GM13977 (cell line): ENCODE results near the gene KCNAB1.
"Not testable (repeated sequence)": the region's sequence is repeated elsewhere in the genome, so short reads cannot be mapped to it uniquely, and the experiment has no call there.

Experiments
- DNase-seq: peaks from one replicate; pipeline ENCODE4 v3.0.0; 2012; ENCODE audit warnings: low spot score
- in situ Hi-C: fragments of 300-500 bp; cut with MboI; formaldehyde crosslinking; loops from one replicate; pipeline ENCODE4 v1.12.0; 2022; ENCODE audit warnings: low sequenced_read_pairs, low pct_unique_long_range_greater_than_20kb, mixed read lengths, inconsistent platforms; ENCODE audit not compliant: unreplicated experiment
- TF ChIP-seq, protein P1 (sequence below): IDR thresholded peaks from 2 replicates; pipeline ENCODE4 v1.5.1; 2012; ENCODE audit warnings: mild to moderate bottlenecking, control low read depth; ENCODE audit not compliant: insufficient read depth; ENCODE audit errors: extremely low read depth, missing control alignments

KCNAB1 gene

DNA sequence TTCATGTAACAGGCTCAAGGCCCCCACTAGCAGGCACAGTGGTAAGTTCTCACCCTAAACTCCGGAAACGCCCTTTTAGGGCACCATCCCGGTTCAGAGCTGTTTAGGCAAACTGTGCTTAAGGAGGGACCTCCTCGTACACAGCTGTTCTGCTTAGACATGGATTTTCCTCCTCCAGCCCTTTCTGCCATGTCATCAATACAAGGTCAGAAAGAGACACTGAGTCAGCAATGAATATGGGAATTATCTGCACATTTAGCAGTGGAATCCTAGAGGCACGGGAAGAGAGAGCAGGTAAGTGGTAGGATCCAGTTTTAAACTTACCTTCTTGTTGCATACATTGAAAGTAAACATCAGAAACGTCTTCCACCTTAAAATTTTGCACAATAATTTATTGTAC is 107.3 kb downstream of the KCNAB1 start:
- in situ Hi-C loops = no loop called here
- DNase-seq = no peak
- TF ChIP-seq, protein P1, sequence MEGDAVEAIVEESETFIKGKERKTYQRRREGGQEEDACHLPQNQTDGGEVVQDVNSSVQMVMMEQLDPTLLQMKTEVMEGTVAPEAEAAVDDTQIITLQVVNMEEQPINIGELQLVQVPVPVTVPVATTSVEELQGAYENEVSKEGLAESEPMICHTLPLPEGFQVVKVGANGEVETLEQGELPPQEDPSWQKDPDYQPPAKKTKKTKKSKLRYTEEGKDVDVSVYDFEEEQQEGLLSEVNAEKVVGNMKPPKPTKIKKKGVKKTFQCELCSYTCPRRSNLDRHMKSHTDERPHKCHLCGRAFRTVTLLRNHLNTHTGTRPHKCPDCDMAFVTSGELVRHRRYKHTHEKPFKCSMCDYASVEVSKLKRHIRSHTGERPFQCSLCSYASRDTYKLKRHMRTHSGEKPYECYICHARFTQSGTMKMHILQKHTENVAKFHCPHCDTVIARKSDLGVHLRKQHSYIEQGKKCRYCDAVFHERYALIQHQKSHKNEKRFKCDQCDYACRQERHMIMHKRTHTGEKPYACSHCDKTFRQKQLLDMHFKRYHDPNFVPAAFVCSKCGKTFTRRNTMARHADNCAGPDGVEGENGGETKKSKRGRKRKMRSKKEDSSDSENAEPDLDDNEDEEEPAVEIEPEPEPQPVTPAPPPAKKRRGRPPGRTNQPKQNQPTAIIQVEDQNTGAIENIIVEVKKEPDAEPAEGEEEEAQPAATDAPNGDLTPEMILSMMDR = no peak

DNA sequence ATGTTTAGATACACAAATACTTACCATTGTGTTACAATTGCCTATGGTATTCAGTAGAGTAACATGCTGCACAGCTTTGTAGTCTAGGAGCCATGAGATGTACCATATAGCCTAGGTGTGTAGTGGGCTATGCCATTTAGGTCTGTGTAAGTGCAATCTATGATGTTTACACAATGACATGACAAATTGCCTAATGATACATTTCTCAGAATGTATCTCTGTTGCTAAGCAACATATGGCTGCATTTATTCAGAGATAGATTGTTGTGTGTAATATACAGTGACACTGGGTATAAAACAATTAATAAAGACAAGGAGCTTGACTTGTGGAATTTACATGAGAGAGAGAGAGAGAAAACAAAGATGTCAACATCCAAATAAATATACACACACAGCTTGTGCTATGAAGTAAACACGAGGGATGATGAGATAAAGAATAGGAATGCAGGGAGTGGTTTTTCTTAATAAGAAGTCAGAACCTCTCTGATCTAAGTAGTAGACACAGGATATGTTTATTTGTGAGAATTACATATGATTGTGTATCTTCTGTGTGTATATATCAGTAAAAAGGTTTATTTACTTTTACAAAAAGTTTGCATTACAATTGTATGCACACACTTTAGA is 110.0 kb downstream of the KCNAB1 start:
- TF ChIP-seq, protein P1 = no peak
- in situ Hi-C loops = no loop called here
- DNase-seq = no peak

DNA sequence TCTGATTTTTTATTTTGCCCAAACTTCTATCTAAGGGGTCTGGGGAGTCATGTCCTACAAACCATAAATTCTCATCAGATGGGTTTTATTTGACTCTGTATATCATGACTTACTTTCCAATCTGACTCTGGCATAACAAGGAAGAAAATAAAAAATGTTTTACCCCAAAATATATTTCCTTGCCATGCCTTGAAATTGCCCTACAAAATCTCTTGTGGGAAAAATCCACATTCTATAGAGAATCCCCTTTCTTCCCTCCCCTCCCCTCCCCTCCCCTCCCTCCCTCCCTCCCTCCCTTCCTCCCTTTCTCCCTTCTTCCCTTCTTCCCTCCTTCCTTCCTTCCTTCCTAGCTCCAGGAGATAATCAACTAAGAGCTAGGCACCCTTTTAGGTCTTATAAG is 110.8 kb downstream of the KCNAB1 start:
- DNase-seq, in situ Hi-C loops: not testable (repeated sequence)

DNA sequence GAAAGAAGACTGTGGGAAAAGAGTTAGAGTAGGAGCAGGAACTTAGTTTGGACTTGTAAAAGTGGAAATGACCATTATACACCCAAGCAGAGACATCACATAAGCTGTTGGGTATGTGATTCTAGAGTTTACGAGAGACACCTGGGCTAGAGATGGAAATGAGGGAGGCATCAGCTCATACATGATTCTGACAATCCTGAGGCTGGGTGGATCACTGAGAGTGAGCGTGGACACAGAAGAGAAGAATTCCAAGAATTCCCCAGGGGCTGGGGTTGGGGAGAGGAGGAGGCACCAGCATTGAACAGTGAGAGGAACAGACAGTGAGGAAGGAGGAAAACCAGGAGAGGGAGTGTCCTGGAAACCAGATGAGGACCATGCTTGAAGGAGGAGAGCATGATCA is 113.5 kb downstream of the KCNAB1 start:
- TF ChIP-seq, protein P1 = no peak
- DNase-seq = no peak
- in situ Hi-C loops = no loop called here

DNA sequence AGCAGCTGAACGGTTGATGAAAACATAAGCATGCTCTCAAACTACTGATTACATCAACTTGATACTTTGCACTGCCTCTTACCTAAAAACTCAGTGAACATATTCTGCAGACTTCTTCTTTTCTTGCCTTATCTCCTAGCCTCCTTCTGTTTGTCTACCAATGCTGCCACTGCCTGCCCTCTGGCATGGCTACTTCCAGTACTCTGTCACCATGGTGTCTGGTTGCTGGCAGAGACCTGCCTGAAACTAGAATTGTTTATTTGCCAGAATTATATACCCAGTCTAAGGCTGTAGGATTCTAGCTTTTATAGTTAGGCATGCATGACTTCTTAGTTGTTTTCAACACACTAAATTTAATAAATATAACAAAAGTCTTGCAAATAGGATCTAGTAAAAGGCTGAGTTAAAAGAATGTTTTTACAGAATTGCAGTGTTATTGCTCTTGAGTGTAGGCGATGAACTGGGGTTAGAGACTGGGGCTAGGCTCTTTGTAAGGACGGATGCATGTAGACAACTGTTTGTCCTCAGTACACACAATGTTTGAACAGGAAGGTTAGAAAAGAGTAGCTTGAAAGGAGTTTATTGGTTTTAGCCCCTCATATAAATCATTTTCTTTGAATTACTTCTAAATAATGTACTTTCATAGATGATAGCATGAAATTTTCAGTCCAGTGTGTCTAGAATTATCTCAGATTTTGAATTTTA is 116.3 kb downstream of the KCNAB1 start:
- no peak for DNase-seq
- TF ChIP-seq, protein P1 = no peak
- in situ Hi-C loops = no loop called here

DNA sequence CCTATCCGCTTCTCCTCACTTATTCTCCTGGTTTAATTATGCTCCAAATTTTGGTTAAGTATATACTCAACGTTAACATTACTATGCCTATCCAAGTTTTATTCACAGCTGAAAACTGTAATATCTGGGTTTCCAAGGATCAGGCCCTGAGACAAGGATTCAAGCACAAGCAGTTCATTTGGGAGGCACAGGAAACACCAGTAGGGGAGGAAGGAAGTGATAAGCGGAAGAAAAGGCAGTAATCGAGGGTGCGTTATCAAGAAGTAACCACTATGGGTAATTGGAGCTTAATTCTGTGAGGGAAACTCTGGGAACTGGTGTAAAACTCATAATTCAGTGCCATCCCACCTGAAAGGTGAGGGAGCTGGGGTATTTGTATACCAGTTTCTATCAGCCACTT is 120.3 kb downstream of the KCNAB1 start:
- in situ Hi-C loops = no loop called here
- DNase-seq = no peak
- TF ChIP-seq, protein P1 = no peak

DNA sequence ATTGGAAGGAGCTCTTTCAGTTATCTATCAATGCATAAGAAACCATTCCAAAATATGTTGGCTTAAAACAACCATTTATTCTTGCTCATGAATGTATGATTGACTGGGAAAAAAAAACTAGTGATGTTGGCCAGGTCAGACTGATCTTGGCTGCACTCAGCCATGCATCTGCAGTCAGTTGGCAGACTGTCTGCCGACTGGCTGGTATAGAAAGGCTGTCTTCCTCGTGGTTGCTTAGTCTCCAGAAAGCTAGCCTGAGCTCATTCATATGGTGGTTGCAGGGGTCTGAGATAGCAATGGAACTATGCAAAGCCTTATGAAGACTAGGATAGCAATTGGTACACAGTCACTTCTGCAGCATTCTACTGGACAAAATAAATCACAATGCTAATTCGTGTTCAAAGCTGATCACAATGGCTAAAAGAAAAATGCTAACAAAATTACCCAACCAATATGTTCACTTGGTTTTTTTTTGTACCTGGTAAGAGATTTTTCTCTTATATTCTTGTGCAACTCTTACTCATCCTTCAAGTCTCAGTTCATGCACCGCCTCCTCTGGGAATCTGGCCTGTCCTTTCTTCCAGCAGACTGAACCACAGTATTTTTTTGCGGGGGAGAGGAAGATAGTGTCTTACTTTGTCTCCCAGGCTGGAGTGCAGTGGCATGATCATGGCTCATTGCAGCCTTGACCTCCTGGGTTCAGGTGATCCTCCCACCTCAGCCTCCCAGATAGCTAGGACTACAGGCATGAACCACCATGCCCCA is 126.8 kb downstream of the KCNAB1 start:
- in situ Hi-C loops = no loop called here
- no peak for DNase-seq
- TF ChIP-seq, protein P1 = no peak
